ENCODE results near the gene INTS11. TPM values are rescaled to one million over a fixed set of nuclear protein-coding genes. Genes with fewer than 3 reads are reported as not detected.

Gene INTS11
- polyA plus RNA-seq, 1 donor from 2014 or later, result 65.8 TPM

GRCh38 chr1:1291023-1291528, 33.4 kb downstream of the INTS11 start:
- H3K36me3 Mint-ChIP-seq, result no peaks in the 10 kb centered on the region
- no peak overlapping the region for H3K4me3 Mint-ChIP-seq
- H3K4me1 Mint-ChIP-seq, result peaks cover 0 to 9% (median 6%) of the 10 kb centered on the region in 3 donors
- H3K27ac Mint-ChIP-seq, result no peak overlapping the region
- H3K27me3 Mint-ChIP-seq, result no peaks in the 10 kb centered on the region
- H3K9me3 Mint-ChIP-seq, result no peaks in the 10 kb centered on the region

- peak overlapping the region in 1 of 4 donors; percentile 28 for H3K4me3 Mint-ChIP-seq
- peaks cover 0 to 9% (median 6%) of the 10 kb centered on the region in 3 donors for H3K4me1 Mint-ChIP-seq
- H3K9me3 Mint-ChIP-seq, result no peaks in the 10 kb centered on the region
- no peaks in the 10 kb centered on the region for H3K36me3 Mint-ChIP-seq
- no peak overlapping the region for H3K27ac Mint-ChIP-seq
- no peaks in the 10 kb centered on the region for H3K27me3 Mint-ChIP-seq
These were observed 34.2 kb downstream of the INTS11 start for GRCh38 chr1:1290238-1290731.

GRCh38 chr1:1287288-1288110, 37.0 kb downstream of the INTS11 start:
- H3K9me3 Mint-ChIP-seq, result no peaks in the 10 kb centered on the region
- H3K36me3 Mint-ChIP-seq, result no peaks in the 10 kb centered on the region
- H3K27ac Mint-ChIP-seq, result no peak overlapping the region
- peaks cover 0 to 9% (median 6%) of the 10 kb centered on the region in 3 donors for H3K4me1 Mint-ChIP-seq
- H3K4me3 Mint-ChIP-seq, result no peak overlapping the region
- no peaks in the 10 kb centered on the region for H3K27me3 Mint-ChIP-seq

- Mint-ChIP-seq H3K27ac (no peak overlapping the region), H3K27me3 (no peaks in the 10 kb centered on the region), H3K4me3 (no peak overlapping the region), H3K9me3 (no peaks in the 10 kb centered on the region), H3K4me1 (peaks cover 0 to 4% (median under 1%) of the 10 kb centered on the region in 3 donors), H3K36me3 (no peaks in the 10 kb centered on the region)
These were observed 37.9 kb downstream of the INTS11 start for GRCh38 chr1:1286313-1287261.

- no peaks in the 10 kb centered on the region for H3K36me3 Mint-ChIP-seq
- no peaks in the 10 kb centered on the region for H3K27me3 Mint-ChIP-seq
- H3K4me3 Mint-ChIP-seq, result no peak overlapping the region
These were observed 38.7 kb downstream of the INTS11 start for GRCh38 chr1:1285611-1286311.

GRCh38 chr1:1285102-1285571, 39.3 kb downstream of the INTS11 start:
- H3K36me3 Mint-ChIP-seq, result no peaks in the 10 kb centered on the region
- no peaks in the 10 kb centered on the region for H3K27me3 Mint-ChIP-seq
- H3K27ac Mint-ChIP-seq, result no peak overlapping the region
- peaks cover 0 to 1% (median 0%) of the 10 kb centered on the region in 3 donors for H3K4me1 Mint-ChIP-seq
- no peaks in the 10 kb centered on the region for H3K9me3 Mint-ChIP-seq
- no peak overlapping the region for H3K4me3 Mint-ChIP-seq

More at GRCh38 chr1:1285611-1286311, 38.7 kb downstream of the INTS11 start:
- Mint-ChIP-seq H3K27ac (no peak overlapping the region), H3K9me3 (no peaks in the 10 kb centered on the region), H3K4me1 (peaks cover 0 to 4% (median 0%) of the 10 kb centered on the region in 3 donors)

- Mint-ChIP-seq H3K36me3 (no peaks in the 10 kb centered on the region), H3K27ac (no peak overlapping the region), H3K4me1 (no peaks in the 10 kb centered on the region), H3K4me3 (no peak overlapping the region), H3K27me3 (no peaks in the 10 kb centered on the region), H3K9me3 (no peaks in the 10 kb centered on the region)
These were observed 40.0 kb downstream of the INTS11 start for GRCh38 chr1:1284221-1285101.

GRCh38 chr1:1283821-1284220, 40.6 kb downstream of the INTS11 start:
- Mint-ChIP-seq H3K4me1 (no peaks in the 10 kb centered on the region), H3K9me3 (no peaks in the 10 kb centered on the region), H3K27ac (peak overlapping the region in 1 of 3 donors; percentile 64), H3K36me3 (no peaks in the 10 kb centered on the region), H3K27me3 (no peaks in the 10 kb centered on the region), H3K4me3 (no peak overlapping the region)

- Mint-ChIP-seq H3K27ac (peak overlapping the region in 2 of 3 donors; percentile 47 to 64), H3K9me3 (no peaks in the 10 kb centered on the region), H3K27me3 (no peaks in the 10 kb centered on the region), H3K36me3 (no peaks in the 10 kb centered on the region), H3K4me3 (no peak overlapping the region), H3K4me1 (no peaks in the 10 kb centered on the region)
These were observed 41.5 kb downstream of the INTS11 start for GRCh38 chr1:1282998-1283397.

- no peaks in the 10 kb centered on the region for H3K27me3 Mint-ChIP-seq
- no peak overlapping the region for H3K27ac Mint-ChIP-seq
- no peaks in the 10 kb centered on the region for H3K4me1 Mint-ChIP-seq
- no peaks in the 10 kb centered on the region for H3K9me3 Mint-ChIP-seq
- no peak overlapping the region for H3K4me3 Mint-ChIP-seq
- H3K36me3 Mint-ChIP-seq, result no peaks in the 10 kb centered on the region
These were observed 42.7 kb downstream of the INTS11 start for GRCh38 chr1:1281533-1282321.

- H3K36me3 Mint-ChIP-seq, result no peaks in the 10 kb centered on the region
- no peak overlapping the region for H3K4me3 Mint-ChIP-seq
- no peaks in the 10 kb centered on the region for H3K27me3 Mint-ChIP-seq
- no peaks in the 10 kb centered on the region for H3K9me3 Mint-ChIP-seq
- no peak overlapping the region for H3K27ac Mint-ChIP-seq
- H3K4me1 Mint-ChIP-seq, result no peaks in the 10 kb centered on the region
These were observed 43.5 kb downstream of the INTS11 start for GRCh38 chr1:1280782-1281481.

GRCh38 chr1:1279028-1279427, 45.4 kb downstream of the INTS11 start:
- Mint-ChIP-seq H3K4me3 (peak overlapping the region in 2 of 4 donors; percentile 48 to 75), H3K27ac (no peak overlapping the region), H3K27me3 (no peaks in the 10 kb centered on the region), H3K9me3 (no peaks in the 10 kb centered on the region), H3K36me3 (peaks cover 2% of the 10 kb centered on the region), H3K4me1 (no peaks in the 10 kb centered on the region)

Measured in IgD-negative memory B cell (primary cell).